Sciatic nerve (tissue), 2 donors: Measurements from ENCODE around the gene CDH2. TPM values are rescaled to one million over a fixed set of nuclear protein-coding genes. Genes with fewer than 3 reads are reported as not detected.

Experiments used
- ATAC-seq: fragments of 200-7000 bp; cut with Tn5 transposase; one replicate; pipeline ENCODE4 v1.9.1; 2020; ENCODE audit warnings: mild to moderate bottlenecking, moderate library complexity
- DNase-seq: peaks from one replicate; pipeline ENCODE4 v3.0.0-alpha.2; 2020; ENCODE audit warnings: low spot score
- intact Hi-C: fragments of 100-400 bp; cut with DNase I; formaldehyde crosslinking; loops from one replicate; pipeline ENCODE4 v1.14.2; 2022
- total RNA-seq: library from RNA; stranded (reverse); fragmentation: NEBNext Ultra II Directional; extraction: Animal tissue kit (Norgen Biotek cat#: 25700); gene quantifications from one replicate; pipeline ENCODE4 v1.2.1, GENCODE V29; 2021
- donor health status: DM: no; HTN: no; CAD: no.
- donor health status: DM: no; HTN: no; CAD: no.

CDH2 gene
- total RNA-seq, 1 donor from 2014 or later = 11.1 TPM

- ATAC-seq = no peak
- intact Hi-C loops = no loop called here
- DNase-seq = no peak
These were observed 111.7 kb downstream of the CDH2 start for GRCh38 chr18:28065031-28065792.

- ATAC-seq = no peak
- intact Hi-C loops = no loop called here
- DNase-seq = no peak
These were observed 113.0 kb downstream of the CDH2 start for GRCh38 chr18:28063926-28064325.

GRCh38 chr18:28063271-28063761 is 113.6 kb downstream of the CDH2 start:
- DNase-seq = no peak
- intact Hi-C loops = no loop called here
- no peak for ATAC-seq

GRCh38 chr18:28062443-28062842 is 114.5 kb downstream of the CDH2 start:
- DNase-seq (no peak), ATAC-seq (no peak)
- intact Hi-C loops = no loop called here

- intact Hi-C loops = no loop called here
- DNase-seq (no peak), ATAC-seq (no peak)
These were observed 117.1 kb downstream of the CDH2 start for GRCh38 chr18:28059861-28060260.

- ATAC-seq (no peak), DNase-seq (no peak)
These were observed 126.4 kb downstream of the CDH2 start for GRCh38 chr18:28050545-28050944.

GRCh38 chr18:28048612-28049011 is 128.3 kb downstream of the CDH2 start:
- intact Hi-C loops = no loop called here
- ATAC-seq (no peak), DNase-seq (no peak)

More at GRCh38 chr18:28050545-28050944, 126.4 kb downstream of the CDH2 start:
- intact Hi-C loops = no loop called here

GRCh38 chr18:28045880-28046279 is 131.1 kb downstream of the CDH2 start:
- ATAC-seq = no peak
- no peak for DNase-seq
- intact Hi-C loops = no loop called here

- intact Hi-C loops = no loop called here
- DNase-seq = no peak
- ATAC-seq = no peak
These were observed 131.6 kb downstream of the CDH2 start for GRCh38 chr18:28045176-28045810.

GRCh38 chr18:28044036-28044435 is 132.9 kb downstream of the CDH2 start:
- ATAC-seq (no peak), DNase-seq (no peak)
- intact Hi-C loops = no loop called here

GRCh38 chr18:28043631-28044030 is 133.3 kb downstream of the CDH2 start:
- DNase-seq = no peak
- intact Hi-C loops = no loop called here
- ATAC-seq = no peak

GRCh38 chr18:28041366-28041765 is 135.6 kb downstream of the CDH2 start:
- intact Hi-C loops = no loop called here
- DNase-seq (no peak), ATAC-seq (no peak)

GRCh38 chr18:28040716-28041115 is 136.2 kb downstream of the CDH2 start:
- DNase-seq (no peak), ATAC-seq (no peak)
- intact Hi-C loops = no loop called here

- DNase-seq (no peak), ATAC-seq (no peak)
- intact Hi-C loops = no loop called here
These were observed 136.7 kb downstream of the CDH2 start for GRCh38 chr18:28040211-28040610.

GRCh38 chr18:28039691-28040090 is 137.2 kb downstream of the CDH2 start:
- DNase-seq = no peak
- intact Hi-C loops = no loop called here
- ATAC-seq = no peak

- no peak for ATAC-seq
- intact Hi-C loops = no loop called here
- no peak for DNase-seq
These were observed 137.9 kb downstream of the CDH2 start for GRCh38 chr18:28039078-28039477.

GRCh38 chr18:28036488-28036887 is 140.4 kb downstream of the CDH2 start:
- intact Hi-C loops = no loop called here
- DNase-seq = no peak
- no peak for ATAC-seq

- no peak for DNase-seq
- intact Hi-C loops = no loop called here
These were observed 142.4 kb downstream of the CDH2 start for GRCh38 chr18:28034567-28034966.

GRCh38 chr18:28032177-28032576 is 144.8 kb downstream of the CDH2 start:
- ATAC-seq (no peak), DNase-seq (no peak)
- intact Hi-C loops = no loop called here

More at GRCh38 chr18:28034567-28034966, 142.4 kb downstream of the CDH2 start:
- no peak for ATAC-seq

- ATAC-seq (no peak), DNase-seq (no peak)
- intact Hi-C loops = no loop called here
These were observed 146.5 kb downstream of the CDH2 start for GRCh38 chr18:28030458-28030857.

GRCh38 chr18:28027755-28028154 is 149.2 kb downstream of the CDH2 start:
- DNase-seq (no peak), ATAC-seq (no peak)
- intact Hi-C loops = no loop called here
